GM12878 (cell line): ENCODE measurements around the gene SWSAP1. TPM values are rescaled to one million over a fixed set of nuclear protein-coding genes. Genes with fewer than 3 reads are reported as not detected.
A peak's percentile ranks its signal among the peaks of the same experiment; 100 is the strongest.

Experiments used
- BACH1 ChIP-seq: fragments of 450-650 bp; IDR thresholded peaks from 2 replicates; pipeline ENCODE4 v1.6.1; 2017; ENCODE audit warnings: mild to moderate bottlenecking, borderline replicate concordance
- CHD4 ChIP-seq: fragments of 200-600 bp; sonication (generic); IDR thresholded peaks from 2 replicates; pipeline ENCODE4 v1.6.1; 2016; ENCODE audit warnings: mild to moderate bottlenecking
- CREB1 ChIP-seq: IDR thresholded peaks from 2 replicates; pipeline ENCODE4 v1.6.1; 2012; ENCODE audit warnings: low read depth, mild to moderate bottlenecking, inconsistent platforms
- EP300 ChIP-seq, 2 experiments: fragments of 150-350 bp in 1 of 2; IDR thresholded peaks; 2 replicates each; pipeline ENCODE4 v1.6.1; 2011 to 2012; ENCODE audit warnings: low read depth in 2 of 2, low read length in 2 of 2, borderline replicate concordance in 1 of 2, improper control_type of control experiment in 1 of 2, inconsistent platforms in 1 of 2; ENCODE audit not compliant: control insufficient read depth in 1 of 2
- FOS ChIP-seq: IDR thresholded peaks from 3 replicates; pipeline ENCODE4 v1.6.1; 2011; ENCODE audit warnings: borderline replicate concordance; ENCODE audit not compliant: insufficient read length; ENCODE audit errors: extremely low read depth
- FOXK2 ChIP-seq: fragments of 450-650 bp; IDR thresholded peaks from 2 replicates; pipeline ENCODE4 v1.6.1; 2017; ENCODE audit warnings: mild to moderate bottlenecking, moderate library complexity
- FOXM1 ChIP-seq: IDR thresholded peaks from 2 replicates; pipeline ENCODE4 v1.6.1; 2012; ENCODE audit warnings: low read depth, mild to moderate bottlenecking, inconsistent platforms, low read length, moderate library complexity
- GABPA ChIP-seq: IDR thresholded peaks from 2 replicates; pipeline ENCODE4 v1.6.1; 2014; ENCODE audit warnings: antibody characterized with exemption, low read depth, mild to moderate bottlenecking, inconsistent platforms
- HDAC2 ChIP-seq: fragments of 200-600 bp; sonication (generic); IDR thresholded peaks from 2 replicates; pipeline ENCODE4 v1.6.1; 2017
- MYB ChIP-seq: fragments of 150-350 bp; IDR thresholded peaks from 2 replicates; pipeline ENCODE4 v1.6.1; 2014; ENCODE audit warnings: mild to moderate bottlenecking, low read depth, low read length, borderline replicate concordance
- PAX5 ChIP-seq: IDR thresholded peaks from 2 replicates; pipeline ENCODE4 v1.6.1; 2011; ENCODE audit warnings: low read depth, low read length, borderline replicate concordance
- RAD21 ChIP-seq: IDR thresholded peaks from 2 replicates; pipeline ENCODE4 v1.6.1; 2011; ENCODE audit warnings: mild to moderate bottlenecking, low read depth, low read length, moderate library complexity; ENCODE audit not compliant: insufficient read depth
- RBBP5 ChIP-seq: fragments of 200-600 bp; sonication (generic); conservative IDR thresholded peaks from 2 replicates; pipeline ENCODE4 v1.6.1; 2016
- SRF ChIP-seq, 2 experiments: IDR thresholded peaks; 2 replicates each; pipeline ENCODE4 v1.6.1; 2011; ENCODE audit warnings: low read depth in 2 of 2, low read length in 2 of 2, mild to moderate bottlenecking in 1 of 2, moderate library complexity in 1 of 2
- TBL1XR1 ChIP-seq: IDR thresholded peaks from 2 replicates; pipeline ENCODE4 v1.6.1; 2012; ENCODE audit warnings: low read depth, low read length, improper control_type of control experiment
- ZSCAN29 ChIP-seq: fragments of 450-650 bp; IDR thresholded peaks from 2 replicates; pipeline ENCODE4 v1.6.1; 2017; ENCODE audit warnings: mild to moderate bottlenecking, moderate library complexity
- polyA plus RNA-seq, 11 experiments: library from polyadenylated mRNA; depleted of rRNA in 4 of 11; unstranded in 6 of 11; stranded (reverse) in 5 of 11; fragments of >200 nt; fragmentation: Nextera tagmentation in 4 of 11; fragmentation: Illumina TruSeq in 1 of 11; extraction: Ambion mirVana in 4 of 11; extraction: Trizol in 1 of 11; gene quantifications; 1 replicate in 1 of 11; 2 replicates in 10 of 11; pipeline versions ENCODE4 v1.2.1 to v1.2.3, GENCODE V29; 2011 to 2016; ENCODE audit warnings: inconsistent platforms in 2 of 11, missing spikeins in 2 of 11, low read depth in 1 of 11
- total RNA-seq, 4 experiments: library from RNA; depleted of rRNA in 3 of 4; stranded (reverse); fragments of >200 nt in 3 of 4; fragmentation: Illumina TruSeq in 1 of 4; extraction: Trizol in 1 of 4; gene quantifications; 2 replicates each; pipeline versions ENCODE4 v1.2.1 to v1.2.3, GENCODE V29; 2013 to 2021
- TF ChIP-seq, protein P1 (sequence below): IDR thresholded peaks from 2 replicates; pipeline ENCODE4 v1.6.1; 2012; ENCODE audit warnings: low read depth, low read length, improper control_type of control experiment
- TF ChIP-seq, protein P2 (sequence below): fragments of 450-650 bp; IDR thresholded peaks from 2 replicates; pipeline ENCODE4 v1.6.1; 2018; ENCODE audit warnings: mild to moderate bottlenecking, low read depth, moderate library complexity; ENCODE audit not compliant: partially characterized antibody
- TF ChIP-seq, protein P3 (sequence below): fragments of 450-650 bp; IDR thresholded peaks from 2 replicates; pipeline ENCODE4 v1.6.1; 2016; ENCODE audit warnings: mild to moderate bottlenecking
- TF ChIP-seq, protein P4 (sequence below): IDR thresholded peaks from 2 replicates; pipeline ENCODE4 v1.6.1; 2012; ENCODE audit warnings: low read length, inconsistent platforms
- TF ChIP-seq, protein P5 (sequence below): IDR thresholded peaks from 2 replicates; pipeline ENCODE4 v1.6.1; 2011; ENCODE audit warnings: low read depth, low read length, improper control_type of control experiment, borderline replicate concordance
- TF ChIP-seq, protein P6 (sequence below): fragments of 450-650 bp; IDR thresholded peaks from 2 replicates; pipeline ENCODE4 v1.6.1; 2017; ENCODE audit warnings: borderline replicate concordance

SWSAP1 gene
- total and polyA plus RNA-seq, 10 of the 15 experiments (the other 5 are each of a cell fraction or from before 2014, with no cell fraction given): 0.18 to 6.5 (median 2.4) TPM

DNA sequence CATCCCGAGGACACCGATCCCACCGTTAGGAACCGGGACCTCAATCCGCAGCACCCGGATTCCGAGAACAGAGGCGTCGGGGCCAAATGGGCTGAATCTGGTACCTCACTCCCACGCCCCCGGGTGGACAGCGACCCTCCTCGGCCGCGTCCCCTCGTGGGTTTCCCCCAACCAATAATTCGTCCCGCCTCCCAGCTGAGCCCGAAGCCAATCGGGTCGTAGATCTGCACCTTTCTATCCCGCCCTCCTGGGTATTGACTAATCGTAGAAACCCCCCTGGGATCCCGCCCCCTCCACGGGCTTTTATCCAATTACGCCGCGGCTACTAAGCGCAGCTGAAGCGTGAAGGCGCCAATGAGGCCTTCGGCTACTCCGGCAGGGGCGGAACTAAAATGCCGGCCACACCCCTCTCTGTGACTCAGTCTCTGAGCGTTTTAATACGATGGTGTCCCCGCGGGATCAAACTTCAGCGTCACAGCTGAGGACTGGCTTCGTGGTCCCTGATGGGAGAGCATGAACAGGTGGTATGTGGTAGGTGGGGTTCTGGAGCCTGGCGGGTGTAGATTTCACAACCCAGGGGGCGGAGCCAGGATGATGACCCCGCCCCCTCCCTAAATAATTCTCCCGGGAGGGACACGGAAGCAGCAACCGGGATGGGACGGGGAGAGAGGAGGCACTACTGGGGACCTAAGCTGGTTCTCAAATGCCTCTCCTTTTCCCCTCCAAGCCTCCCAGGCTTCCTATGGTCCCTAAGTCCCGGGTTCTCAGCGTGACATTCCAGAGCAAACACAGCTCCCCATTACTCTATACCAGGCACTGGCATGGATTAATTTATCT, 28.1 kb upstream of the SWSAP1 start, which contains the start of the genes CCDC159 and TMEM205 (continued):
- TF ChIP-seq RAD21 (no peak), HDAC2 (no peak), FOXM1 (no peak), PAX5 (peak; percentile 60; the same call in 1 of the 2 replicates), TBL1XR1 (no peak), RBBP5 (no peak), EP300 (IDR thresholded peaks at IDR 0.05; ENCODE audit: borderline replicate concordance in 1 of 2, control insufficient read depth in 1 of 2, low read depth in 2 of 2, low read length in 2 of 2) (no peak), BACH1 (0 out of 2 replicates have a peak, but pooled peaks have one; percentile 39), SRF (IDR thresholded peaks at IDR 0.05; ENCODE audit: low read depth in 2 of 2, low read length in 2 of 2) (no peak), MYB (no peak), GABPA (no peak), FOXK2 (no peak), ZSCAN29 (no peak), CREB1 (peak; percentile 92), FOS (peak; percentile 53), CHD4 (no peak)
- TF ChIP-seq, protein P1, sequence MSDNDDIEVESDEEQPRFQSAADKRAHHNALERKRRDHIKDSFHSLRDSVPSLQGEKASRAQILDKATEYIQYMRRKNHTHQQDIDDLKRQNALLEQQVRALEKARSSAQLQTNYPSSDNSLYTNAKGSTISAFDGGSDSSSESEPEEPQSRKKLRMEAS: no peak
- TF ChIP-seq, protein P2, sequence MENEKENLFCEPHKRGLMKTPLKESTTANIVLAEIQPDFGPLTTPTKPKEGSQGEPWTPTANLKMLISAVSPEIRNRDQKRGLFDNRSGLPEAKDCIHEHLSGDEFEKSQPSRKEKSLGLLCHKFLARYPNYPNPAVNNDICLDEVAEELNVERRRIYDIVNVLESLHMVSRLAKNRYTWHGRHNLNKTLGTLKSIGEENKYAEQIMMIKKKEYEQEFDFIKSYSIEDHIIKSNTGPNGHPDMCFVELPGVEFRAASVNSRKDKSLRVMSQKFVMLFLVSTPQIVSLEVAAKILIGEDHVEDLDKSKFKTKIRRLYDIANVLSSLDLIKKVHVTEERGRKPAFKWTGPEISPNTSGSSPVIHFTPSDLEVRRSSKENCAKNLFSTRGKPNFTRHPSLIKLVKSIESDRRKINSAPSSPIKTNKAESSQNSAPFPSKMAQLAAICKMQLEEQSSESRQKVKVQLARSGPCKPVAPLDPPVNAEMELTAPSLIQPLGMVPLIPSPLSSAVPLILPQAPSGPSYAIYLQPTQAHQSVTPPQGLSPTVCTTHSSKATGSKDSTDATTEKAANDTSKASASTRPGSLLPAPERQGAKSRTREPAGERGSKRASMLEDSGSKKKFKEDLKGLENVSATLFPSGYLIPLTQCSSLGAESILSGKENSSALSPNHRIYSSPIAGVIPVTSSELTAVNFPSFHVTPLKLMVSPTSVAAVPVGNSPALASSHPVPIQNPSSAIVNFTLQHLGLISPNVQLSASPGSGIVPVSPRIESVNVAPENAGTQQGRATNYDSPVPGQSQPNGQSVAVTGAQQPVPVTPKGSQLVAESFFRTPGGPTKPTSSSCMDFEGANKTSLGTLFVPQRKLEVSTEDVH: peak; percentile 15
- TF ChIP-seq, protein P3, sequence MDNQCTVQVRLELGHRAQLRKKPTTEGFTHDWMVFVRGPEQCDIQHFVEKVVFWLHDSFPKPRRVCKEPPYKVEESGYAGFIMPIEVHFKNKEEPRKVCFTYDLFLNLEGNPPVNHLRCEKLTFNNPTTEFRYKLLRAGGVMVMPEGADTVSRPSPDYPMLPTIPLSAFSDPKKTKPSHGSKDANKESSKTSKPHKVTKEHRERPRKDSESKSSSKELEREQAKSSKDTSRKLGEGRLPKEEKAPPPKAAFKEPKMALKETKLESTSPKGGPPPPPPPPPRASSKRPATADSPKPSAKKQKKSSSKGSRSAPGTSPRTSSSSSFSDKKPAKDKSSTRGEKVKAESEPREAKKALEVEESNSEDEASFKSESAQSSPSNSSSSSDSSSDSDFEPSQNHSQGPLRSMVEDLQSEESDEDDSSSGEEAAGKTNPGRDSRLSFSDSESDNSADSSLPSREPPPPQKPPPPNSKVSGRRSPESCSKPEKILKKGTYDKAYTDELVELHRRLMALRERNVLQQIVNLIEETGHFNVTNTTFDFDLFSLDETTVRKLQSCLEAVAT: no peak
- TF ChIP-seq, protein P4, sequence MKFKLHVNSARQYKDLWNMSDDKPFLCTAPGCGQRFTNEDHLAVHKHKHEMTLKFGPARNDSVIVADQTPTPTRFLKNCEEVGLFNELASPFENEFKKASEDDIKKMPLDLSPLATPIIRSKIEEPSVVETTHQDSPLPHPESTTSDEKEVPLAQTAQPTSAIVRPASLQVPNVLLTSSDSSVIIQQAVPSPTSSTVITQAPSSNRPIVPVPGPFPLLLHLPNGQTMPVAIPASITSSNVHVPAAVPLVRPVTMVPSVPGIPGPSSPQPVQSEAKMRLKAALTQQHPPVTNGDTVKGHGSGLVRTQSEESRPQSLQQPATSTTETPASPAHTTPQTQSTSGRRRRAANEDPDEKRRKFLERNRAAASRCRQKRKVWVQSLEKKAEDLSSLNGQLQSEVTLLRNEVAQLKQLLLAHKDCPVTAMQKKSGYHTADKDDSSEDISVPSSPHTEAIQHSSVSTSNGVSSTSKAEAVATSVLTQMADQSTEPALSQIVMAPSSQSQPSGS: no peak
- TF ChIP-seq, protein P5, sequence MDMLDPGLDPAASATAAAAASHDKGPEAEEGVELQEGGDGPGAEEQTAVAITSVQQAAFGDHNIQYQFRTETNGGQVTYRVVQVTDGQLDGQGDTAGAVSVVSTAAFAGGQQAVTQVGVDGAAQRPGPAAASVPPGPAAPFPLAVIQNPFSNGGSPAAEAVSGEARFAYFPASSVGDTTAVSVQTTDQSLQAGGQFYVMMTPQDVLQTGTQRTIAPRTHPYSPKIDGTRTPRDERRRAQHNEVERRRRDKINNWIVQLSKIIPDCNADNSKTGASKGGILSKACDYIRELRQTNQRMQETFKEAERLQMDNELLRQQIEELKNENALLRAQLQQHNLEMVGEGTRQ: no peak
- TF ChIP-seq, protein P6, sequence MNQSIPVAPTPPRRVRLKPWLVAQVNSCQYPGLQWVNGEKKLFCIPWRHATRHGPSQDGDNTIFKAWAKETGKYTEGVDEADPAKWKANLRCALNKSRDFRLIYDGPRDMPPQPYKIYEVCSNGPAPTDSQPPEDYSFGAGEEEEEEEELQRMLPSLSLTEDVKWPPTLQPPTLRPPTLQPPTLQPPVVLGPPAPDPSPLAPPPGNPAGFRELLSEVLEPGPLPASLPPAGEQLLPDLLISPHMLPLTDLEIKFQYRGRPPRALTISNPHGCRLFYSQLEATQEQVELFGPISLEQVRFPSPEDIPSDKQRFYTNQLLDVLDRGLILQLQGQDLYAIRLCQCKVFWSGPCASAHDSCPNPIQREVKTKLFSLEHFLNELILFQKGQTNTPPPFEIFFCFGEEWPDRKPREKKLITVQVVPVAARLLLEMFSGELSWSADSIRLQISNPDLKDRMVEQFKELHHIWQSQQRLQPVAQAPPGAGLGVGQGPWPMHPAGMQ: no peak
